Endothelial cell of hepatic sinusoid (primary cell): ENCODE results near the gene SAAL1.

Experiments
- in situ Hi-C: cut with HindIII; loops from 2 replicates; pipeline ENCODE4 v1.10.0; 2017; ENCODE audit warnings: low sequenced_read_pairs

SAAL1 gene

GRCh38 chr11:18088966-18089365, 16.9 kb downstream of the SAAL1 start:
- in situ Hi-C loops: no loop called here

DNA sequence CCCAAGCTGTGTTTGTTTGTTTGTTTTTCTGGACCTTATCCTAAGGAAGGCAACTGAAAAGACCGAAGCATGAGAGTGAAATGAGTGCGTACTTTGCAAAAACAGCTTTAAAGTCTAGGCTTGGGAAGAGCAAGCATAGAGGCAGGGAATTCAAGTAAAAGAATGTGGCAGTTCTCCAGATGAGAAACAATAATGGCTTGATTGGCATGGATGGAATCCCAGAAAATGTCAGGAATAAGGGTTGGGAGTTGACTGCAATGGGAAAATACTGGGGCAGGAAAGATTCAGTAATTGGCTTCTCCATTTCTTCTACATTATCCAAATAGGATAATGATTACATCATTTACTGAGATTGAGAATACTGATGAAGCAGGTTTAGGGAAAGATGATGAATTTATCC, 17.5 kb downstream of the SAAL1 start:
- in situ Hi-C loops: no loop called here

GRCh38 chr11:18081551-18081950, 24.3 kb downstream of the SAAL1 start:
- in situ Hi-C loops: no loop called here

DNA sequence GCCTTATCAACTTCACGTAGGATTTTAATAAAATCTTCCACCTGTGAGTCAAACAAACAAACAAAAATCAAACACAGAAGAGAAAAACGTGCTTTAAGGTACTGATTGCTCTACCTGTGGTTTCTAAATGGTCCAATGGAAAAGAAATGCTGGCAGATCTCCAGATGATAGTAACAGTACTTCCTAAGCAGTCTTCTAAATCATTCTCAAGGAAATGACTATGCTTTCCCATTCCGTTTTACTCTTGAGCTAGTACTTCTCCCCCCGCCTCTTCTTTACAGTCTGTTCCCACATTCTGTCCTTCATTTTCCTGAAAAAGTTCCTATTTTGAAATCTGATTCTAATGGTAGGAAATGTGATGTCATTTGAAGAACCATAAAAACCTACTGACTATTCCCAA, 25.4 kb downstream of the SAAL1 start:
- in situ Hi-C loops: no loop called here

GRCh38 chr11:18078909-18079308, 27.0 kb downstream of the SAAL1 start:
- in situ Hi-C loops: loop anchor here (5.0 kb wide), 1 partner anchor 88 kb away; no protein-coding TSS in a partner anchor

DNA sequence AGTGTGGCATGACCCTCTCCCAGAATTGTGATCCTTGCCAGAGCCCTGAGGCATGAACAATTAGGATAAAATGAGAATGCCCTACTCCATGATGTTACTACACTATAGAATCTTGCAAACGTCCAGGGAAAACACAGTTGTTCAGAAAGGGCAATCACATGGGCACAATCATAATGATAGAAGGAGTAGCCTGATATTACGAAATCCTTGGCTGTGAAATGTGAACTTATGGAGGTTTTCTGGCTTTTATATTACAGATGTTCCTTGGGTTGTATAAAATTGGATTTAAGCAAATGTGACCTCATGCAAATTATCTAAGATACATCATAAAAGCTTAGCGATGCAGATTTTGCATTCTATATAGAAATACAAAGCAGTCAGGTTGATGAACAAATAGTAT, 30.4 kb downstream of the SAAL1 start:
- in situ Hi-C loops: loop anchor here (5.0 kb wide), 1 partner anchor 92 kb away; no protein-coding TSS in a partner anchor

DNA sequence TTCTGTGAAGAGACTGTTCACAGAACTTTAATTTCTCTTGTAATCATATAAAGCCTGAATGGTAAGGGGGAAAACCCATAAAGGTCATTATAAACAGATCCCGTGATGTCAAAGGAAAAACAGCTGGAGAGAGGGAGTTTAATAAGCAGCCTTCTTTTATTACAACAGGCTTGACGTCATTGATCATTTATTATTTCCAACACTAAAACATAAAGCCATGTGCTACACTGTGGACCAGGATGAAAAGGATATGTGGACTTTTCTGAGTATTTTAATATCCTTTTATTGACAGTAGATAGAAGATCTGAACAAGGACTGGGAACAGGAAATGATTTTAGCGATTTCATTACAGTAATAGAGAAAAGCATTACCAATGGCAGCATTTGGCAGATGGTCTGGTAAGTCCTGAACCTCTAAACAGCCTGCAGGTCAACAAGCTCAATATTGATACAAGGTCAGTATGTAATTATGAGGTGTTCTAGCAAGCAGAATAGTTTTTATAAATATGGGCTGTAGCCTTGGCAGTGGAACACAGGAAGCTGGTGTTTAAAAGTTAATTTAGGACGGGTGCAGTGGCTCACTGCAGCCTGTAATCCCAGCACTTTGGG, 34.7 kb downstream of the SAAL1 start:
- in situ Hi-C loops: no loop called here

GRCh38 chr11:18067372-18067771, 38.5 kb downstream of the SAAL1 start:
- in situ Hi-C loops: no loop called here

- in situ Hi-C loops: no loop called here
Measured at GRCh38 chr11:18066626-18067025, 39.3 kb downstream of the SAAL1 start.

GRCh38 chr11:18065572-18065971, 40.3 kb downstream of the SAAL1 start:
- in situ Hi-C loops: no loop called here

DNA sequence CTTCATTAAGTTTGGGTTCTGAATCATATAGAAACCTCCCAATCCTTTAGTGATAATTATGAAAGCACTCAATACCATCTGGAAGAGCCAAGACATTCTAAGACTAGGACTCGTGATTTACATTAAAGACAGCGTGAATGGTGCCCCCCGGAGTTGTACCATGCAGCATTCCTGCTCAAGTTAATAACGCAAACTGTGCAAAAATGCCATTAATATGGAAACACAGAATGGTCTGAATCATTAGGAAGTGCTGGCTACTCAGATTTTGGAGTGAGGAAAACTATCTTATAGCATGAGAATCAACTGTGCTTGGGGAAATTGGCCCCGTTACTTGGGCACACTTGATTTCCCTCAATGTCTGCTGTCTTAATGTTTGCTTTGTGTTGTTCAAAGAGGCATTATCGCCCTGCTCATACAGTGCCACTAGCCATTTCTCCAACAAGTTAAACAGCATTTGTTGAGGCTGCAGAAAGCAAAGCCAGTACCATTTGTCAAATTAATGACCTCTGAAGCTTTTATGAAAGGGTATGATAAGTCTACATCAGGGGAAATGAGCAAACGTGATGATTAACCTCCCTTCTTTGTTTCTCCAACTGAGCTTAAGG, 41.3 kb downstream of the SAAL1 start:
- in situ Hi-C loops: loop anchor here (5.0 kb wide), 3 partner anchors 33 to 412 kb away; no protein-coding TSS in a partner anchor

GRCh38 chr11:18063862-18064434, 41.9 kb downstream of the SAAL1 start:
- in situ Hi-C loops: loop anchor here (5.0 kb wide), 3 partner anchors 33 to 412 kb away; no protein-coding TSS in a partner anchor

DNA sequence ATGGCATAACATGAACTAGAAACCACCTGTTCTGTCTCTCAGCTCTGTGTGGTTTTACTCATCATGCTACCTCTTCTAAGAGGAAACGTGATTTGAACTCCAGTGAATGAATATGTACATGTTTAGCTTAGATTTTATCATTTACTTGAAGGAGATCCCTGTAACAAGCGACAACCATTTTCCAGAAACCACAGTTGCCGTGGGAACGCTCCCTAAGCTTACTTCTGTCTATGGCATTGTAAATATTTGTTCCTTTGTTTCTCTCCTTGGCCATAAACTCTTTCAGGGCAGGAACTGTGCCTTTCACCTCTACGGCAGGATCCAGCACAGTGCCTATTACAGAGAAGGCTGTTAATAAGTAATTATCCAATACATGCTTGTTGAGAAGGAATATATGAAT, 42.8 kb downstream of the SAAL1 start:
- in situ Hi-C loops: loop anchor here (5.0 kb wide), 3 partner anchors 34 to 411 kb away; no protein-coding TSS in a partner anchor

- in situ Hi-C loops: loop anchor here (5.0 kb wide), 3 partner anchors 36 to 409 kb away; no protein-coding TSS in a partner anchor
Measured at GRCh38 chr11:18061351-18061750, 44.5 kb downstream of the SAAL1 start.

- in situ Hi-C loops: no loop called here
Measured at GRCh38 chr11:18056561-18057181, 49.2 kb downstream of the SAAL1 start.

DNA sequence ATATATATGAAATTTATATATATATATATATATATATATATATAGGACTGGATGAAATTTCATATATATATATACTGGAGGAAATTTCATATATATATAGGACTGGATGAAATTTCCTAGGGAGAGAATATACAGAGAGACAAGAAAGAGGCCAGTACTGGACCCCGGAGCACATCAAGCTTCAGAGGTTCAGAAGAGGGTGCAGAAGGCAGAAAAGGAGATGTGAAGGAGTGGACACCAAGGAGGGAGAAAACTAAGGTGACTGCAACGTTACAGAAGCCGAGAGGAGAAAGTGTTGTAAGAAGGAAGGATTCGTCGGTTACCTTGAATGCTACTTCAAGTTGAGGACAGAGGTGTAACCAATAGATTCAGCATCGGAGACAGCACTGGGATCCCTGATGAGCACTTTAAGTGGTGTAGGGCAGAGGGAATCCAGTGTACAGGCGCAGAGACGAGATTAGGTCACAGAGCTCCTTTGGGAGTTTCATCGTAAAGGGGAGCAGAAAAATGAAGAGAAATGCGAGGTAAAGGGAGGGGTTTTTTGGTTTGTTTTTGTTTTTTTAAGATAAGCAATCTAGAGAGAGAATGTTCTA, 51.3 kb downstream of the SAAL1 start:
- in situ Hi-C loops: no loop called here

- in situ Hi-C loops: no loop called here
Measured at GRCh38 chr11:18050848-18051247, 55.0 kb downstream of the SAAL1 start.

DNA sequence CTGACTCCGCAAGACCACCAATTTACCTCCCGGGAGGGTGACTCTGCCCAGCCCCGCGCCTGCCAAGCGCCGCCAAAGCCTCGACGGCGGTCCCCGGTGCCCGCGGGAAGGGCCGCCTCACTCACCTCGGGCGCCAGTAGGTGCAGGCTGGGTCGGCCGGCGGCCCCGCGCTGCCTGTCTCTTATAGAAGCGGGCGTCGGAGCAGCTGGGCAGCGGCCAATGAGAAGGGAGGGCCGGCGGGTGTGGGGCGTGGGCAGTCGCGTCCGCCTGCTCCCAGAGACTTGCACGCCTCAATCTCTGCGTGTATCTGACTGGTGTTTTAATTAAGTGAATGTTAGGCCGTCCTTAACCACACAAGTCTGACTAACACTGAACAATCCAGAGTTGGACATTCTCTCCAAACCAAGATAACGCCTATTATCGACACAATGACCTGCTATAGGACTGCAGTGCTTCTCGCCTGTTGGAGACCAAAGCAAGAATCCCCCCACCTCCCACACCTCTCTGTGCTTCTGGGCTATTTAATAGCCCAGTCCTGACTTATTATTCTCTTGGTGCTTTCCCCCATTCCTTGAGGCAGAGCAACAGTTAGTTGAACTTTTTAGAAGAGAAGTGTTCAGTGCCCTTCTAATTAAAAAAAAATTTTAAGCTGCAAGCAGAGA, 59.6 kb downstream of the SAAL1 start, which contains the start of gene TPH1:
Gene TPH1 (minus strand): TSS at position 154 of the 662 bp plus-strand sequence. CDS start 5,507 bp downstream, outside the sequence.
- in situ Hi-C loops: no loop called here

- in situ Hi-C loops: no loop called here
Measured at GRCh38 chr11:18036456-18036855, 69.4 kb downstream of the SAAL1 start.
